Mesodermal cell (in vitro differentiated cells): Measurements from ENCODE around the gene UQCC2.

Source experiments
- H3K27ac ChIP-seq: 2 replicates; pipeline ENCODE4 v1.7.0; 2013; ENCODE audit warnings: mild to moderate bottlenecking, low read depth, low read length, moderate library complexity; ENCODE audit not compliant: severe bottlenecking
- H3K36me3 ChIP-seq: 2 replicates; pipeline ENCODE4 v1.7.1; 2013; ENCODE audit warnings: mild to moderate bottlenecking, low read length, moderate library complexity; ENCODE audit not compliant: control insufficient read depth, insufficient read depth
- H3K4me1 ChIP-seq: one replicate; pipeline ENCODE4 v1.7.1; 2013; ENCODE audit warnings: mild to moderate bottlenecking, low read length; ENCODE audit not compliant: insufficient read depth, control insufficient read depth, poor library complexity, severe bottlenecking
- H3K4me3 ChIP-seq: 2 replicates; pipeline ENCODE4 v1.7.0; 2013; ENCODE audit warnings: low read length, control low read depth, mild to moderate bottlenecking; ENCODE audit not compliant: insufficient read depth, poor library complexity, severe bottlenecking; ENCODE audit errors: extremely low read depth
- H3K9me3 ChIP-seq: 2 replicates; pipeline ENCODE4 v1.7.1; 2013; ENCODE audit warnings: mild to moderate bottlenecking, low read length, moderate library complexity; ENCODE audit not compliant: control insufficient read depth
- WGBS, 2 experiments: methylation state at CpG; one replicate each; pipeline ENCODE4 v1.1.5; 2013; ENCODE audit warnings: missing lambda C conversion rate in 2 of 2; ENCODE audit not compliant: insufficient coverage in 2 of 2; 5-methylcytosine and 5-hydroxymethylcytosine counted together

UQCC2 gene

GRCh38 chr6:33725891-33726673 is 14.6 kb upstream of the UQCC2 start:
- Histone ChIP-seq H3K27ac (no peak overlapping the region), H3K4me1 (no peaks in the 10 kb centered on the region), H3K9me3 (no peaks in the 10 kb centered on the region), H3K36me3 (peaks cover 5% of the 10 kb centered on the region), H3K4me3 (no peak overlapping the region)
- 85 to 93% methylated on average over 3 to 4 of the region's 7 CpGs for WGBS, 2 experiments

DNA sequence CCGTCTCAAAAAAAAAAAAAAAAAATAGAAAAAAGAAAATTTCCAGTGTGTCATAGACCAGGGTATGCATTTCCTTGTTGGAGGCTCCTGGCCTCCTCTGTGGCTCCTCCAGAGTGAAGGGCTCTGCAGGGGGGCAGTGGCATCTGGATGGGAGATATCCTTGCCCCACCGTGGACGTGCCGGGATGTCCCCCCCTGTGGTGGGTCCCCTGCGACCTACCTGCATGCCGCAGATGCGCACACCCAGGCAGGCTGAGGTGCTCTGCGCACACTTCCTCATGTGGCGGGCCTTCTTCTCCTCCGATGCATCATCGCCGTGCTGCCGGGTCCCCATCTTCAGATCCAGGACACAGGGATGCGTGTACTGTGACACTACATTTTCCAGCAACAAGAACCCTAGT is 13.7 kb upstream of the UQCC2 start:
- Histone ChIP-seq H3K9me3 (no peaks in the 10 kb centered on the region), H3K4me3 (no peak overlapping the region), H3K4me1 (no peaks in the 10 kb centered on the region), H3K36me3 (peaks cover 5% of the 10 kb centered on the region), H3K27ac (no peak overlapping the region)
- 91 to 92% methylated on average over 12 to 13 of the region's 14 CpGs for WGBS, 2 experiments

DNA sequence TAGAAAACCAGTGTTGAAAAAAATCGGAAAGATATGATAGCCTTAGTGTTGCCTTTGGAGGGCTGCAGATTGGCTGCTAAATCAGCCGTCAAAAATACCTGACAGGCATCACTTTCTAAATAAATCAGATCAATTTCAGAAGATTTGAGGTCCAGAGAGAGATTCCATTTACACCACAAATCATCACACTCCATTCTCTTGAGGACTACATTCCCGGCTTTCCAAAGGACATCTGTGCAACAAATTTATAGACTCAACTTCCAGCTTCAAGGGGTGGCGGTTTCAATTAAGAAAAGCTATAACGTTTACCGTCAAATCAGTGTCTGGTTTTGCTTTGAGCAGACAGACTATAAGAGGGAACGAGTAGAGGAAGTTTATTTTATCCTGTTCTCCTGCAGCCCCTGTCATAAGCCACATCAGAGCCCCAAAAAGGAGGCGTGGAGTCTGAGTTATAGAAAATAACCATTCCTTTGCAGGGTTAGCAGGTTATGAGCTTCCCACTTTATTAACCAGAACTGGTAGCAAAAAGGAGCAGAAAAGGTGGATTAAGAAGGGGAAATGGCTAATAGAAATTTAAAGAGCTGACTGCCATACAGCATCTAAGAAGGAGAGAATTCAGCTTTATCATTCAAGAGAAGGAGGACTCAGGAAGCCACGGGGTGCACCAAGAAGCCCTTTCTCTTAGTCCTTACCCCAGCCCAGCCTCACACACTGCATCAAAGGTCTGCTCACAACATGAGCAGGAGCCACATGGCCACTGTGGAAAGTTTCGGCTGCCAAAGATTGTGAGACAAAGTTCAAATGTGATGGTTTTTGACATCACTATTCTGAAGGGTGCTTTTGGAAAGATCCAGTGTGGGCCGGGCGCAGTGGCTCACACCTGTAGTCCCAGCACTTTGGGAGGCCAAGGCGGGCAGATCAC is 12.9 kb upstream of the UQCC2 start:
- no peak overlapping the region for H3K27ac ChIP-seq
- H3K4me3 ChIP-seq: no peak overlapping the region
- H3K4me1 ChIP-seq: no peaks in the 10 kb centered on the region
- WGBS, 2 experiments: 89 to 95% methylated on average over 6 to 8 of the region's 13 CpGs
- H3K36me3 ChIP-seq: peaks cover 5% of the 10 kb centered on the region
- H3K9me3 ChIP-seq: no peaks in the 10 kb centered on the region

- whole genome bisulfite sequencing, 2 experiments: 82 to 89% methylated on average over 3 of the region's 3 CpGs
- H3K36me3 ChIP-seq: peaks cover 5% of the 10 kb centered on the region
- H3K4me1 ChIP-seq: no peaks in the 10 kb centered on the region
- H3K4me3 ChIP-seq: no peak overlapping the region
- H3K27ac ChIP-seq: no peak overlapping the region
- no peaks in the 10 kb centered on the region for H3K9me3 ChIP-seq
Observed at GRCh38 chr6:33723371-33724085, 12.0 kb upstream of the UQCC2 start.

DNA sequence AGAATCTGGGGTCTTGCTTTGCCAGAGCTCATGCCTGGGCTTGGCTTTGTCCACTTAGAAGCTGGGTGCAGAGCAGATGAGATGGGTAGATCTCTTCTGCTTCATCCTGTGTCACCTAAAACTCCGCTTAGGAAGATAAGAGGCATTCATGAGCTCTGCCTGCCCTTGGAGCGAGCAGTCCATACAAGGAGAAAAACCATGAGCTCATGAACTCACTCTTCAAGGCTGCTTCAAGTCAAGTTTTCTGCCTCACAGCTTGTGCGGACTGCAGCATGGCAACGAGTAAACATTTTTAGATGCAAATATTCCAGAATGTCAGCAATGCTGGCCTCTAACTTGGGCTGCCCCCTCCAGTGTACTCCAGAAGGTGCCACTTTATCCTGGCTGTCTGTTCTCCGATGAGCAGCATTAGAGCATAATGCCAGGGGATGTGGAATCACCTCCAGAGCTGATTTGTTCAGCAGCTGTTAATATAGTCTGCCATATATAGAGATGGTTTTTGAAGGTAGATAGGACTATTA is 10.7 kb upstream of the UQCC2 start:
- H3K4me1 ChIP-seq: no peaks in the 10 kb centered on the region
- H3K9me3 ChIP-seq: no peaks in the 10 kb centered on the region
- H3K4me3 ChIP-seq: no peak overlapping the region
- H3K36me3 ChIP-seq: peaks cover 5% of the 10 kb centered on the region
- WGBS, 2 experiments: 86 to 90% methylated on average over 5 of the region's 5 CpGs
- H3K27ac ChIP-seq: no peak overlapping the region

DNA sequence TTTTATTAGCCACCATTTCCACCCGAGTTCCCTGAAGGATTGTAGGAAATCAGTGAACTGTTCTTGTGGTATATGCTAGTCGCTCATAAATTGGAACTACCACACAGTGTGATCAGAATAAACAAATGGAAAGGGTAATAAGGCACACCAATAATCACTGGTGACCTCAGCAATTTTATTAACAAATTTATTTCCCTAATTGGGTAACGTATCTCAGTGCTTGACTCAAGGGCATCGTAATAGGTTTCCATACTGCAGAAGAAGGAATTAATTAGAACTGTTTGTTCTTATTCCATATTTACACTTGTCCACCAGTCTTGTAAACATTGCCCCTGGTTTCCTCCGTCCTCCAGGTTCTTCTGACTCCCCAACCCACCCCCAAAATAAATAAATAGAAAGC is 10.0 kb upstream of the UQCC2 start:
- no peaks in the 10 kb centered on the region for H3K9me3 ChIP-seq
- no peaks in the 10 kb centered on the region for H3K4me1 ChIP-seq
- H3K27ac ChIP-seq: no peak overlapping the region
- peaks cover 5% of the 10 kb centered on the region for H3K36me3 ChIP-seq
- WGBS, 2 experiments: 100% methylated on average over 1 of the region's 5 CpGs
- no peak overlapping the region for H3K4me3 ChIP-seq

DNA sequence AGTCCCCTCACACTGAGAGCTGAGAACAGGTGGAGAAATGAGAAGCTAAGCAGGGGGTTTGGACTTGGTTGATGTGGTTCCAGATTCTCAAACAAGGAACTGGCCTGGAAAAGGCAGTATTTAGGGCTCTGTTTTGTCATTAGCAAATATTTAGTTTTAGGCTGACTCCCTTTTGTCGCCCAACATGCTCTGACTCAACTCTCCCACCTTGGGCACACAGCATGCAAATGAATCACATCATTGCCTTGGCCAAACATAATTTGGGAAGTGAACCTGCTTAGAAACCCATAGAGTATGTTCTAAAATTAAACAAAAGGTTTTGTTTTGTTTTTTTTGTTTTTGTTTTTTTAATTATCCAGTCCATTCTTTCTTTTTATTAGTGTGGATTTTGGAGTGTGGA is 9.5 kb upstream of the UQCC2 start:
- Histone ChIP-seq H3K4me3 (no peak overlapping the region), H3K4me1 (no peaks in the 10 kb centered on the region), H3K36me3 (peaks cover 5% of the 10 kb centered on the region), H3K27ac (no peak overlapping the region), H3K9me3 (no peaks in the 10 kb centered on the region)
- no CpG with 5 or more reads among the region's 1 CpG for WGBS, 2 experiments

- Histone ChIP-seq H3K9me3 (no peaks in the 10 kb centered on the region), H3K27ac (no peak overlapping the region), H3K36me3 (peaks cover 5% of the 10 kb centered on the region), H3K4me3 (no peak overlapping the region), H3K4me1 (no peaks in the 10 kb centered on the region)
- 86 to 89% methylated on average over 9 to 10 of the region's 11 CpGs for WGBS, 2 experiments
Observed at GRCh38 chr6:33719326-33719987, 8.0 kb upstream of the UQCC2 start.

DNA sequence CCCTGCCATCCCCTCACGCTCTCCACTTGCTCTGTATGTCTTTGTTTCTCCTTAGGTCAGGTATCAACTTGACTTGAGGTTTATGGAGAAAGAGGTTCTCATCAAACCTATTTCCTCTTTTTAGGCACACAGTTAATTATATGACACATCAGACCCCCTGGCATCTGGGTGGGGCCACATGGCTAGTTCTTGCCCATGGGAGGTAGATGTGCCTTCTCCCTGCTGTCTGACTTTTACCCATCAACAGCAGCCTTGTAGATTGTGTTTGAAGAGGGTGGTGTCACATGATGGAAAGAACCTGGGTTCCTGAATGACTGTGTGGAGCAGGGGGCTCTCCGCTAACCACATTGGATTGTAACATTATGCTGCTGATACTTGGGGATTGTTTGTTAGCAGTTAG is 7.2 kb upstream of the UQCC2 start:
- no peaks in the 10 kb centered on the region for H3K9me3 ChIP-seq
- H3K4me3 ChIP-seq: no peak overlapping the region
- WGBS, 2 experiments: 100% methylated on average over 1 of the region's 2 CpGs; no CpG with 5 or more reads in 1 of the 2 experiments
- no peaks in the 10 kb centered on the region for H3K4me1 ChIP-seq
- H3K36me3 ChIP-seq: peaks cover 5% of the 10 kb centered on the region
- H3K27ac ChIP-seq: no peak overlapping the region

GRCh38 chr6:33717934-33718455 is 6.5 kb upstream of the UQCC2 start:
- Histone ChIP-seq H3K9me3 (no peaks in the 10 kb centered on the region), H3K27ac (no peak overlapping the region), H3K36me3 (peaks cover 5% of the 10 kb centered on the region), H3K4me3 (no peak overlapping the region), H3K4me1 (no peaks in the 10 kb centered on the region)
- 95 to 96% methylated on average over 3 to 4 of the region's 6 CpGs for whole genome bisulfite sequencing, 2 experiments
